HepG2 (cell line): Measurements from ENCODE around the gene FANCG. TPM values are rescaled to one million over a fixed set of nuclear protein-coding genes. Genes with fewer than 3 reads are reported as not detected.

Source experiments
- CREBL2 ChIP-seq: sonication (generic); formaldehyde crosslinking; IDR thresholded peaks from 2 replicates; pipeline ENCODE4 v1.8.1; 2023; ENCODE audit warnings: missing genetic modification reagents, mild to moderate bottlenecking, borderline replicate concordance
- GATA4 ChIP-seq: sonication (generic); IDR thresholded peaks from 2 replicates; pipeline ENCODE4 v1.6.1; 2016; ENCODE audit warnings: antibody characterized with exemption, low read depth, borderline replicate concordance
- GPBP1L1 ChIP-seq: sonication (generic); formaldehyde crosslinking; IDR thresholded peaks from 2 replicates; pipeline ENCODE4 v1.5.0; 2020; ENCODE audit warnings: mild to moderate bottlenecking, missing genetic modification reagents
- JUN ChIP-seq: sonication (generic); formaldehyde crosslinking; IDR thresholded peaks from 2 replicates; pipeline ENCODE4 v1.4.0; 2020; ENCODE audit warnings: mild to moderate bottlenecking, missing genetic modification reagents
- KAT2B ChIP-seq: fragments of 150-350 bp; IDR thresholded peaks from 2 replicates; pipeline ENCODE4 v1.6.1; 2014; ENCODE audit warnings: low read depth, low read length, borderline replicate concordance
- MED1 ChIP-seq: sonication (generic); formaldehyde crosslinking; IDR thresholded peaks from 2 replicates; pipeline ENCODE4 v1.4.0; 2020; ENCODE audit warnings: missing genetic modification reagents
- RNF219 ChIP-seq: sonication (generic); formaldehyde crosslinking; IDR thresholded peaks from 2 replicates; pipeline ENCODE4 v1.5.0; 2020; ENCODE audit warnings: mild to moderate bottlenecking, missing genetic modification reagents
- SIX4 ChIP-seq: sonication (generic); formaldehyde crosslinking; IDR thresholded peaks from 2 replicates; pipeline ENCODE4 v1.4.0; 2020; ENCODE audit warnings: missing genetic modification reagents
- SKIL ChIP-seq: sonication (generic); formaldehyde crosslinking; IDR thresholded peaks from 2 replicates; pipeline ENCODE4 v1.8.0; 2022; ENCODE audit warnings: missing genetic modification reagents, mild to moderate bottlenecking, moderate library complexity, borderline replicate concordance
- SNAPC4 ChIP-seq: sonication (generic); formaldehyde crosslinking; IDR thresholded peaks from 2 replicates; pipeline ENCODE4 v1.4.0; 2020; ENCODE audit warnings: mild to moderate bottlenecking, missing genetic modification reagents
- ZFP41 ChIP-seq: sonication (generic); formaldehyde crosslinking; IDR thresholded peaks from 2 replicates; pipeline ENCODE4 v1.4.0; 2020; ENCODE audit warnings: mild to moderate bottlenecking, missing genetic modification reagents, borderline replicate concordance
- ZFP91 ChIP-seq: sonication (generic); formaldehyde crosslinking; IDR thresholded peaks from 2 replicates; pipeline ENCODE4 v1.9.0; 2022; ENCODE audit warnings: missing genetic modification reagents, mild to moderate bottlenecking, borderline replicate concordance
- polyA plus RNA-seq, 8 experiments: library from polyadenylated mRNA; depleted of rRNA in 3 of 8; stranded (reverse) in 7 of 8; unstranded in 1 of 8; fragments of >200 nt; fragmentation: Illumina TruSeq in 4 of 8; extraction: Trizol in 4 of 8; gene quantifications; 2 replicates each; pipeline versions ENCODE4 v1.2.1 to v1.2.3, GENCODE V29; 2011 to 2016; ENCODE audit warnings: low read depth in 4 of 8, missing spikeins in 1 of 8, mixed read lengths in 1 of 8; ENCODE audit not compliant: insufficient read depth in 1 of 8
- total RNA-seq, 5 experiments: library from RNA; depleted of rRNA; stranded (reverse); fragments of >200 nt; fragmentation: Illumina TruSeq; extraction: Trizol; gene quantifications; 2 replicates each; pipeline ENCODE4 v1.2.3, GENCODE V29; 2016; ENCODE audit warnings: low read depth in 1 of 5

Gene FANCG
- total and polyA plus RNA-seq, 2 of the 13 experiments (the other 11 are each of a cell fraction or from before 2014, with no cell fraction given) = 14.4 to 45.1 TPM

GRCh38 chr9:35111001-35111933 lies 31.5 kb upstream of the FANCG start (continued):
- TF ChIP-seq GPBP1L1 (no peak), SKIL (CRISPR knock-in tag) (no peak), ZFP41 (no peak), JUN (CRISPR knock-in tag) (no peak), RNF219 (CRISPR knock-in tag) (no peak), KAT2B (no peak), CREBL2 (no peak), SIX4 (no peak), ZFP91 (CRISPR knock-in tag) (peak; percentile 51; the same call in 1 of the 2 replicates), MED1 (CRISPR knock-in tag) (no peak; the same call in 1 of the 2 replicates), SNAPC4 (no peak), GATA4 (no peak)
